Measurements from ENCODE around the gene SDK1.

SDK1 gene

GRCh38 chr7:3893151-3893788 lies 592.2 kb downstream of the SDK1 start:
- no peak for DNase-seq

- DNase-seq = no peak
Measured at GRCh38 chr7:3893789-3894153, 592.7 kb downstream of the SDK1 start.

- no peak for DNase-seq
Measured at GRCh38 chr7:3895341-3896116, 594.5 kb downstream of the SDK1 start.

- no peak for DNase-seq
Measured at GRCh38 chr7:3896169-3896765, 595.2 kb downstream of the SDK1 start.

- DNase-seq = peak; percentile 63
Measured at GRCh38 chr7:3897430-3898372, 596.6 kb downstream of the SDK1 start.

GRCh38 chr7:3899559-3899991 lies 598.5 kb downstream of the SDK1 start:
- DNase-seq = no peak

GRCh38 chr7:3908153-3908552 lies 607.1 kb downstream of the SDK1 start:
- DNase-seq = no peak

- no peak for DNase-seq
Measured at GRCh38 chr7:3909128-3909527, 608.1 kb downstream of the SDK1 start.

- peak; percentile 26 for DNase-seq
Measured at GRCh38 chr7:3910054-3910453, 609.0 kb downstream of the SDK1 start.

- DNase-seq = no peak
Measured at GRCh38 chr7:3911685-3912084, 610.6 kb downstream of the SDK1 start.

GRCh38 chr7:3912291-3912690 lies 611.2 kb downstream of the SDK1 start:
- peak; percentile 27 for DNase-seq

- DNase-seq = no peak
Measured at GRCh38 chr7:3914051-3914775, 613.2 kb downstream of the SDK1 start.

GRCh38 chr7:3915337-3915878 lies 614.4 kb downstream of the SDK1 start:
- no peak for DNase-seq

- no peak for DNase-seq
Measured at GRCh38 chr7:3916146-3916545, 615.1 kb downstream of the SDK1 start.

GRCh38 chr7:3917436-3917835 lies 616.4 kb downstream of the SDK1 start:
- DNase-seq = no peak

- DNase-seq = no peak
Measured at GRCh38 chr7:3918576-3918975, 617.5 kb downstream of the SDK1 start.

- DNase-seq = peak; percentile 85
Measured at GRCh38 chr7:3922175-3922635, 621.2 kb downstream of the SDK1 start.

- no peak for DNase-seq
Measured at GRCh38 chr7:3923307-3923918, 622.4 kb downstream of the SDK1 start.

- no peak for DNase-seq
Measured at GRCh38 chr7:3924277-3924676, 623.2 kb downstream of the SDK1 start.

- DNase-seq = no peak
Measured at GRCh38 chr7:3927446-3928110, 626.5 kb downstream of the SDK1 start.

All from eye (tissue), 1 donor.